HG02571 (cell line): ENCODE results near the gene ERCC2.
"Not testable (repeated sequence)": the region's sequence is repeated elsewhere in the genome, so short reads cannot be mapped to it uniquely, and the experiment has no call there.

ENCODE experiments used
- ATAC-seq: cut with Tn5 transposase; IDR thresholded peaks from one replicate; pipeline ENCODE4 v1.9.1; 2021; ENCODE audit warnings: mild to moderate bottlenecking, moderate library complexity; ENCODE audit not compliant: unreplicated experiment

Gene ERCC2

DNA sequence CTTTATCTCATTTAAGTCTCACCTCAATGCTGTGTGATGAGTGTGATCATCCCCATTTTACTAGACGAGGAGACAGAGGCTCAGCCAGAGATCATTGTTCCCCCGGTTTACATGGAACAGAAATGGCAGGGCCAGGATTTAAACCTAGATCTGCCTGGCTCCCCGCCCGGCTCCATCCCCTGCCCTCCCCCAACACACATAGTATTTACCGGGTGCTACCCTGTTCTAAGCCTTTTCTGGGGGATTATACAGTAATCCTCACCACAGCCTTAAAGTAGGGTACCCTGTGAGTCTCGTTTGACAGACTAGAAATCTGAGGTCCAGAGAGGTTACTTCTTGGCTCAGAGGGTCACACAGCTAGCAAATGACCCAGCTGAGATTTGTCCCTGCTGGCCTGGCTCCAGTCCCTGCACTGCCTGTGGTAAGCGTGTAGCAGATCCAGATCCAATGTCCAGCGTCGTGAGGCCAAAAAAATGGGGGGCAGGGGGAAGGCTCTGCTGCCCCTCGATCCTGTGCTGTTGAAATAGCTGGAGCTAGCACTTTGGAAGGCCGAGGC, 33.6 kb downstream of the ERCC2 start:
- ATAC-seq, result no peak

GRCh38 chr19:45334881-45335280, 35.5 kb downstream of the ERCC2 start:
- ATAC-seq, result not testable (repeated sequence)

DNA sequence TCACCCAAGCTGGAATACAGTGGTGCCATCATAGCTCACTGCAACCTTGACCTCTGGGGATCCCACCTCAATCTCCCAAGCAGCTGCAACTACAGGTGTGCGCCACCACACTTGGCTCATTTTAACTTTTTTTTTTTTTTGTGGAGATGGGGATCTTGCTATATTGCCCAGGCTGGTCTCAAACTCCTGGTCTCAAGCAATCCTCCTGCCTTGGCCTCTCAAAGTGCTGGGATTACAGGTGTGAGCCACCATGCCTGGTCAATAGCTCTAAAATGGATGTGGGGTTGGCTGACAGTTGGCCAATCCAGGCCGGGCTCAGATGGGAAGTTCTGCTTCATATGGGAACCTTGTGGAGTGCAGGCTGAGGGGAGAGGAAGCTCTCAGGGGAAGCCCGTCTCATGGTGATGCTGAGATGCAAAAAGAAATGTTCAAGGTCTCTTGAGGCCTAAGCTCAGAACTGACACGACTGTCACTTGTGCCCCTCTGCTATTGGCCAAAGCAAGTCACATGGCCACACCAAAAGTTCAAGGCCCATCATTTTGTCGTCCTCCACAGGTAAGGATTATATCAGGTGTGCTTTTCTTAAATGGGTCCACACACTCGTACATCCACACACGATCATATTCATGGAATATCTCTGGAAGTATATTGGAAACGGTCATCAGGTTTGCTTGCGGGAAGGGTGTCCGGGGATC, 36.6 kb downstream of the ERCC2 start:
- no peak for ATAC-seq

- no peak for ATAC-seq
Measured at GRCh38 chr19:45331411-45331810, 39.0 kb downstream of the ERCC2 start.

DNA sequence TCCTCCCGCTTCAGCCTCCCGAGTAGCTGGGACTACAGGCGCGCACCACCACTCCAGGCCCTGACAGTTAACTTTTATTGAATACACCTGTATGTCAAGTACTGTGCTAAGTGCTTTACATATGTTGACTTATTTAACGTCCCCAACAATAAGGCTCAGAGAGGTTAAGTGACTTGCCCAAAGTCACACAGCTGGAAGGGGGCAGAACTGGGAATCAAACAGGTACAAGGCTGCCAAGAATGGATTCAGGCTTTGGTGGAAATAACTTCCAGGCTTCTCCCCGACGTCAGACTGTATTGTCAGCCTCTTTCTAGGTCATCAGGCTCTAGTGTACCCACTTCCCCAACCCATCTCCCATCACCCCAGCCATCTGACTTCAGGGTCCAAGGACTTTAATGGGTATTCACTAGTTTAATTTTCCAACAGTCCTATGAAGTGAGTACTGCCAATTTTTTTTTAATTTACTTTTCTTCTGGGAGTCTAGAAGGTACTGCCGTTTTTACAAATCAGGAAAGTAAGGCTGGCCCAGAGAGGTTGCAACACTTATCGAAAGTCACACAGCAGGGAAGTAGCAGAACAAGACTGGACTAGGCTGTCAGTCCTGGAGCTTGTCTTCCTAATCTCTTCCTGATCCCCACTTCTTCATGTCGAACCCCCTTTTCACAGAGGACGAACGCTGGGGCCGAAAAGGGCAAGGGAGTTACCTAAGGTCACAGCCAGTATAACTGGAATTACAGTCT, 42.8 kb downstream of the ERCC2 start:
- ATAC-seq, result no peak

- no peak for ATAC-seq
Measured at GRCh38 chr19:45324349-45324907, 45.9 kb downstream of the ERCC2 start.

- ATAC-seq, result no peak
Measured at GRCh38 chr19:45323671-45324081, 46.7 kb downstream of the ERCC2 start.

DNA sequence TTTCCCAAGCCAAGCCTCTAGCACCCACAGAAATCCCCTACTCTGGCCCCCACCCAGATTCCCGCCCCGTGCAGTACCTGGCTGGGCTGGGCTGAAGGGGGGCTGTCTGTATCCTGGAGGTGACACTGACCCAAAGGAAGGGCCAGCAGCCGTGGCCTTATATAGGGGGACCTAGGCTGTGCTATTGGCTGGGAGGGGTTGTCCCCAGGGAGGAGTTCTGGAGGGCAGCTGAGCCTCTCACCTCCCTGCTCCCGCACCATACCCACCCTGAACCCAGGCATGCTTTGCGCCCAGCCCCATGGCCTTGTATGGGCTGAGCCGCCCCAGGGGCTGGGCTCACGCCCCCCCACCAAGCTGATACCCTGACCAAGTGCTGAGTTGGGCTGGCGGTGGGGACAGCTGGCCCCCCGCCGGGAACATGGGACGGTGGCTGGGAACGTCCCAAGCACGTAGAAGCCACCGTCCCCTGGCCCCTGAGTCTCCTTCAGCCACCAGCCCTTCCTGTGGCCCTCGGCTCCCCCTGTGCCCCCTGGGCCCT, 47.6 kb downstream of the ERCC2 start, which contains the start of gene CKM:
Gene CKM (minus strand): TSS at position 132 of the 538 bp plus-strand sequence. CDS start 3,162 bp downstream, outside the sequence.
- no peak for ATAC-seq

DNA sequence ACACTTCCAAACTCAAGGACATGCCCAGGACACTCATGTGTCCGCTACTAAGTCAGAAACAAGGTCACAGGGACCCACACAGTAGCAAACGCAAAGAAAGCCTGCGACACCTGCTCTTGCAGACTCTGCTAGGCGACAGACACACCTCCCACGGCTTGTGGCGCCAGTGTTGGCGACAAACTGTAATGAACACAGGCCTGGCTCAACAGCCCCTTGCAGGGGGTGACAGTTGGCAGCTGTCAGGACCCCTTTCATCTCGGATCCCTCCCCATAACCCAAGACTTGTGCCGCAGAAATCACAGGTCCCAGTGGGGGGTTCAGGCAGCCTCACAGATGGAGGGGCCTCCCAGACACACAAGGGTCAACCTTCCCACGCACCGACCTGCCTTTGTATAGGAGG, 48.1 kb downstream of the ERCC2 start:
- ATAC-seq, result no peak

GRCh38 chr19:45321848-45322247, 48.5 kb downstream of the ERCC2 start:
- ATAC-seq, result no peak

DNA sequence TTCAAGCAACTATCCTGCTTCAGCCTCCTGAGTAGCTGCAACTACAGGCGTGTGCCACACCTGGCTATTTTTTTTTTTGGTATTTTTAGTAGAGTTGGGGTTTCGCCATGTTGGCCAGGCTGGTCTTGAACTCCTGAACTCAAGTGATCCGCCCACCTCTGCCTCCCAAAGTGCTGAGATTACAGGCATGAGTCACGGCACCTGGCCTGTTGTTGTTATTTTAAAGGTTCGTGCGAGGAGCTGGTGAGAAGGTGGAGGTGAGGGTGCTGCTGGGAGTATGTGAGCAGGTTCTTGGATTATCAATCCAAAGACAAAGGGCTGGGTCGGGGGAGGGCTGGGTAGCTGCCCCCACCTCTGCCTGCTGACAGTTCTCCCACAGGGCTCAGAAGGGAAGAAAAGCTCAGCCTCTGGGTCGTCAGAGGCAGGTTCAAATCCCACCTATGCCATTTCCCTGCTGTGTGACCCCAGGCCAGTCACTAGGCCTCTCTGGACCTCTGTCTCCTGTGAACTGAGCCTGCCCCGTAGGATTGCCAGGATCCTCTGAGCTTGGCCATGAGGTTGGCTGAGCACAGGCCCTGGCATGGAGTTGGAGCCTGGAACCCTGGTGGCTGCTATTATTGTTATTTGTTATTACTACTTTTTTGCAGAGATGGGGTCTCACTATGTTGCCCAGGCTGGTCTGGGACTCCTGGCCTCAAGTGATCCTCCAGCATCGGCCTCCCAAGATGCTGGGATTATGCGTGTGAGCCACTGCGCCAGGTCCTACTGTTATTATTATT, 49.2 kb downstream of the ERCC2 start:
- no peak for ATAC-seq

GRCh38 chr19:45315304-45315703, 55.1 kb downstream of the ERCC2 start:
- no peak for ATAC-seq

DNA sequence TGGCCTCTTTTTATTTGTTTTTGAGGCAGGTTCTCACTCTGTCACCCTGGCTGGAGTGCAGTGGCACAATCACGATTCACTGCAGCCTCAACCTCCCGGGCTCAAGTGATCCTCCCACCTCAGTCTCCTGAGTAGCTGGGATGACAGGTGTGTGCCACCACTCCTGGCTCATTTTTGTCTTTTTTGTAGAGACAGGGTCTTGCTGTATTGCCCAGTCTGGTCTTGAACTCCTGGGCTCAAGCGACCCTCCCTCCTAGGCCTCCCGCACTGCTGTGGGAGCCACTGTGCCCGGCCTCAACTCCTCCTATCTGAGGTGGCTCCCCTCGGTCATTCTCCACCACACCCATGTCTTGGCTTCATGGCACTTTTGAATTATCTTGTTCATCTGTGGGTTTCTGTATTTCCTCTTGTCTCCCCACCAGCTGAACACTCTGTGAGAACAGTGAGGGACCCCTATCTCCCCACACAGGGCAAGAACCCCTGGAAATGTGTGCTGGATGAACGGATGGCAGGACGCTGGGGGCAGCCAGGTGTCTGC, 55.6 kb downstream of the ERCC2 start:
- ATAC-seq, result no peak

DNA sequence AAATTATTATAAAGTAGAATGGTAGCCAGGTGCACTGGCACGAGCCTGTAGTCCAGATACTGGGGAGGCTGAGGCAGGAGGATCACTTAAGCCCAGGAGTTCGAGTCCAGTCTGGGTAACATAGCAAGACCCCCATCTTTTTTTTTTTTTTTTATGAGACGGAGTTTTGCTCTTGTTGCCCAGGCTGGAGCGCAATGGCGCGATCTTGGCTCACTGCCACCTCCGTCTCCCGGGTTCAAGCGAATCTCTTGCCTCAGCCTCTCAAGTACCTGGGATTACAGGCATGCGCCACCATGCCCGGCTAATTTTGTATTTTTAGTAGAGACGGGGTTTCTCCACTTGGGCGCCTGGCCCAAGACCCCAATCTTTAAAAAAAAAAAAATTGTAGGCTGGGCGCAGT, 58.1 kb downstream of the ERCC2 start:
- ATAC-seq, result not testable (repeated sequence)

DNA sequence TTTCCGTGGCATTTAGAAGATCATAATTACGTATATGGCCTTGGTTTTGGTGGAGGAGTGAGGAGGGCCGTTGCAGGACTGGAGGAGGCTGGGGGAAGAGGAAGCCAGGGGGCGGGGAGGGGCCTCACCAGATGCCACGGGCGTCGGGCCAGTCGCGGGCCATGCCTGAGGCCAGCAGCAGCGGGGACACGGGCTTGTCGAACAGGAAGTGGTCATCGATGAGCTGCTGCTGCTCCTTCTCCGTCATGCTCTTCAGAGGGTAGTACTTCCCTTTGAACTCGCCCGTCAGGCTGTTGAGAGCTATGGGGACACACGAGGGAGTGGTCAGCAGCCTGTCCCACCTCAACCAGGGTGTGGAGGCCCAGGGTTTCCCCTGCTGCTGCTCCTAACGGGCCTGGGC, 58.8 kb downstream of the ERCC2 start:
- no peak for ATAC-seq

GRCh38 chr19:45309322-45309721, 61.1 kb downstream of the ERCC2 start:
- ATAC-seq, result not testable (repeated sequence)

DNA sequence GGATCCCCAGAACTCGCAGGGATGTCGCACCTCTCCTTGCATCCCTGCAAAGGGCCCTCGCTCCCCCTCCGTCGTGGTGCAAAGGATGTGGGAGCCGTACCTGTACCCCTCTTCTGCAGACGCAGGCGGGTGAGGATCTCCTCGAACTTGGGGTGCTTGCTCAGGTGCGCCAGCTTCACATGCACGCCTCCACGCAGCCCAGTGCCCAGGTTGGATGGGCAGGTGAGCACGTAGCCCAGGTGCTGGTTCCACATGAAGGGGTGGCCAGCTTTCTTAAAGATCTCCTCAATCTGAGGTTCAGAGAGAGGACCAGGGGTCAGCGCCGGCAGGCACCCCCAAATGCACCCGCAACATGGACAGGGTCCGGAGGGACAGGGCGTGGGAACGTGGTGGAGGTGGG, 63.0 kb downstream of the ERCC2 start:
- ATAC-seq, result no peak

DNA sequence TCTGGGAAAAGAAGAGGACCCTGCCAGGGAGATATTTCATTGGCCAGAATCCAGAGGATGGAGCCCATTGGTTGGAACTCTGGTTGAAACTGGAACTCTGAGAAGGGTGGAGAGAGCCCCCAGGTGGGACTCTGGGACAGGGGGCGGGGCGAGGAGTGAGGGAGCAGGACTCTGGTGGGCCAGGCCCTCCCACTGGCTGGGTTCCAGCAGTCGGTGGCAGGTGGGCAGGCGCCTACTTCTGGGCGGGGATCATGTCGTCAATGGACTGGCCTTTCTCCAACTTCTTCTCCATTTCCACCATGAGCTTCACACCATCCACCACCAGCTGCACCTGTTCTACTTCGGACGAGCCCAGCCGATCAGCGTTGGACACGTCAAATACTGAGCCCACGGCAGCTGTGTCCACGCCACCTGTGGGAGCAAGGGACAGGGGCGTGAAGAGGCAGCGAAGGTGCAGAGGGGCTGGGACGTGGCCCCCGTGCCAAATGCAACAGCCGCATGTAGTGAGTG, 63.8 kb downstream of the ERCC2 start:
- ATAC-seq, result no peak

GRCh38 chr19:45306040-45306439, 64.3 kb downstream of the ERCC2 start:
- ATAC-seq, result no peak

- ATAC-seq, result no peak
Measured at GRCh38 chr19:45305421-45305820, 65.0 kb downstream of the ERCC2 start.
